Stimulated activated CD8-positive, alpha-beta memory T cell treated with anti-CD3 and anti-CD28 coated beads, Interleukin-7, amount 100 ng/mL, for 4 hours (primary cell): ENCODE measurements around the gene PYGB.

Source experiments
- DNase-seq, 2 donors: peaks; one replicate each; pipeline ENCODE4 v3.0.0-alpha.2; 2020; ENCODE audit warnings: low read depth in 2 of 2

PYGB gene

GRCh38 chr20:25271486-25272222 is 23.8 kb downstream of the PYGB start:
- no peak for DNase-seq

- no peak for DNase-seq
Observed at GRCh38 chr20:25272223-25273000, 24.5 kb downstream of the PYGB start.

GRCh38 chr20:25273046-25273445 is 25.2 kb downstream of the PYGB start:
- no peak for DNase-seq

GRCh38 chr20:25273541-25274358 is 25.9 kb downstream of the PYGB start:
- no peak for DNase-seq

- DNase-seq: no peak
Observed at GRCh38 chr20:25274481-25274880, 26.6 kb downstream of the PYGB start.

GRCh38 chr20:25274891-25275812 is 27.3 kb downstream of the PYGB start:
- DNase-seq: no peak

- DNase-seq: no peak
Observed at GRCh38 chr20:25275813-25276532, 28.1 kb downstream of the PYGB start.

- no peak for DNase-seq
Observed at GRCh38 chr20:25276533-25277050, 28.7 kb downstream of the PYGB start.

- no peak for DNase-seq
Observed at GRCh38 chr20:25277051-25277801, 29.3 kb downstream of the PYGB start.

- no peak for DNase-seq
Observed at GRCh38 chr20:25277941-25278521, 30.1 kb downstream of the PYGB start.

GRCh38 chr20:25278636-25279361 is 30.9 kb downstream of the PYGB start:
- DNase-seq: no peak

- DNase-seq: no peak
Observed at GRCh38 chr20:25279403-25279802, 31.5 kb downstream of the PYGB start.

- DNase-seq: no peak
Observed at GRCh38 chr20:25280051-25280573, 32.2 kb downstream of the PYGB start.

GRCh38 chr20:25280574-25281535 is 33.0 kb downstream of the PYGB start:
- DNase-seq: no peak

GRCh38 chr20:25281541-25281991 is 33.7 kb downstream of the PYGB start:
- no peak for DNase-seq

- DNase-seq: no peak
Observed at GRCh38 chr20:25282034-25282781, 34.3 kb downstream of the PYGB start.
